SU-DHL-6 (cell line): ENCODE data around the gene DUS4L.

Experiments used
- CTCF ChIP-seq: fragments of 200-600 bp; sonication (generic); IDR thresholded peaks from one replicate; pipeline ENCODE4 v1.5.1; 2017; ENCODE audit warnings: antibody characterized with exemption, mild to moderate bottlenecking, low read length, moderate library complexity; ENCODE audit not compliant: insufficient read depth, poor library complexity, severe bottlenecking
- EZH2phosphoT487 ChIP-seq: fragments of 200-600 bp; sonication (generic), shearing (Covaris generic); conservative IDR thresholded peaks from 2 replicates; pipeline ENCODE4 v1.6.1; 2018; ENCODE audit warnings: mild to moderate bottlenecking, antibody characterized with exemption, low read length, moderate library complexity, mixed read lengths

DNA sequence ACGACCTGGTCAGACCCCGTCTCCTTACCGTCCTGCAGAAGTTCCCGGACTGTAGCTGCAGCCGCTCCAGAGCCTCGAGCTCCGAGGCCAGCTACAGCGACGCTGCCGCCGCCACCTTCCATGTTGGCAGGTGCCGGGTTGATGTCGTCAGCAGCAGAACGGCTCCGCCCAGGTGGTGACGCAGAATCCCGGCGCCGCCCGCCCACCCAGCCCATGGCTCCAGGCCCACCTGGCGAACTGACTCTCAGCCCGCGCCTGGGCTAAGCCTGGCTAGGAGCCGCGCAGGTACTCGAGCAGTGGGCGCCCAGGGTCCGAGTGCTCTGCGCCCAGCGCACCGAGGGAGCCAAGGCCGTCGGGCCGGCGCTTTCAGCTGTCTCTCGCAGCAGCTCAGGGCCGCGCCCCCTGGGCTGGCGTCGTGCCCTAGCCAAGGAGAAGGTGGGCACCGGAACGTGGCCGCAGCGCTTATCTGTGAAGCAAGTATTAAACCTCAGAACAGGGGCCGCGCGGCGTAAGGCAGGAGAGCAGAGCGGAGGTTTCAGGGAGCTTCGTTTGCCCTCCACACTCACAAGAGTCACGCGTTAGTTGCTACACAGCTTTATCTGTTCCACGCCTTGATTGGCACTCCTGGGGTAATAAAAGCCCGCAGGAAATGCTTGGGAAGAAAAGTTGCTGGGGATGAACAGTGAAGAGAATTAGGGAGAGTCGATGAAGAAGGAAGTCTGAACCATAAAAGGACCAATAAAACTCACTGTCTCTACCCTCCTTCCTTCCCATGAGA, at the start of gene DUS4L, which contains the start of gene COG5:
- TF ChIP-seq CTCF (no peak), EZH2phosphoT487 (no peak)
